HepG2 (cell line): ENCODE data around the gene AMOT. TPM values are rescaled to one million over a fixed set of nuclear protein-coding genes. Genes with fewer than 3 reads are reported as not detected.

Experiments
- ATAC-seq: fragments of 200-7000 bp; cut with Tn5 transposase; 3 replicates; pipeline ENCODE4 v1.9.1; 2020; ENCODE audit warnings: mild to moderate bottlenecking, moderate library complexity
- BruUV-seq: library from RNA; stranded (reverse); fragments of 400-500 nt; replicated peaks from 2 replicates; lab custom pipeline; 2021; lab: Mats Ljungman, UMichigan
- CTCF ChIA-PET: fragments of 300-600 bp; formaldehyde crosslinking; extraction: SDS; loops from one replicate; lab custom pipeline; 2021; ENCODE audit warnings: low total read pairs, inconsistent platforms, low intra/inter-chr PET ratio; lab: Yijun Ruan, JAX
- POLR2A ChIA-PET: fragments of 350-600 bp; sonication (Branson Sonifier 250); formaldehyde crosslinking; loops from one replicate; lab custom pipeline; 2020; ENCODE audit warnings: antibody characterized with exemption, inconsistent platforms; lab: Yijun Ruan, JAX
- DNase-seq: peaks from one replicate; pipeline ENCODE4 v3.0.0-alpha.2; 2015; ENCODE audit warnings: low spot score
- FAIRE-seq: peaks from 3 replicates; lab custom pipeline; 2011; peaks lifted over from hg19 to GRCh38; lab: Jason Lieb, UNC
- H2AFZ ChIP-seq: one replicate; pipeline ENCODE4 v1.6.1; 2011; ENCODE audit warnings: low read length, inconsistent platforms
- H3K27ac ChIP-seq: fragments of 300-600 bp; 3 replicates; pipeline ENCODE4 v1.8.0; 2011; ENCODE audit warnings: mixed run types, mild to moderate bottlenecking, mixed read lengths, low read length, inconsistent platforms; ENCODE audit not compliant: insufficient read depth; ENCODE audit errors: extremely low read length
- H3K27me3 ChIP-seq, 2 experiments: fragments of 200-600 bp in 1 of 2; 2 replicates in 1 of 2; 3 replicates in 1 of 2; pipeline versions ENCODE4 v1.6.0 to v1.8.0; 2011; ENCODE audit warnings: low read length in 2 of 2, mild to moderate bottlenecking in 2 of 2, moderate library complexity in 2 of 2, inconsistent platforms in 1 of 2; ENCODE audit not compliant: insufficient read depth in 2 of 2, control insufficient read depth in 1 of 2
- H3K36me3 ChIP-seq, 2 experiments: fragments of 200-600 bp in 1 of 2; replicated peaks in 1 of 2; 2 replicates in 1 of 2; 3 replicates in 1 of 2; pipeline versions ENCODE4 v1.5.1 to v1.8.0; 2011; ENCODE audit warnings: low read length in 2 of 2, inconsistent platforms in 1 of 2; ENCODE audit not compliant: insufficient read depth in 2 of 2, control insufficient read depth in 1 of 2
- H3K4me1 ChIP-seq: 2 replicates; pipeline ENCODE4 v1.5.1; 2012; ENCODE audit warnings: low read length, inconsistent platforms; ENCODE audit not compliant: insufficient read depth
- H3K4me2 ChIP-seq: 2 replicates; pipeline ENCODE4 v1.6.0; 2011; ENCODE audit warnings: low read depth, low read length, inconsistent platforms
- H3K4me3 ChIP-seq, 3 experiments: fragments of 200-600 bp in 1 of 3; sonication (generic), shearing (Covaris generic) in 1 of 3; replicated peaks in 1 of 3; 2 replicates each; pipeline ENCODE4 v1.5.1; 2011 to 2016; ENCODE audit warnings: low read length in 3 of 3, inconsistent platforms in 2 of 3, low read depth in 2 of 3, mild to moderate bottlenecking in 2 of 3, control low read depth in 1 of 3, mixed read lengths in 1 of 3; ENCODE audit not compliant: insufficient read depth in 1 of 3
- H3K79me2 ChIP-seq: one replicate; pipeline ENCODE4 v1.6.1; 2011; ENCODE audit warnings: low read length, inconsistent platforms; ENCODE audit not compliant: insufficient read depth
- H3K9ac ChIP-seq: 2 replicates; pipeline ENCODE4 v1.6.0; 2011; ENCODE audit warnings: mild to moderate bottlenecking, low read depth, low read length, inconsistent platforms; ENCODE audit not compliant: insufficient read depth
- H3K9me3 ChIP-seq: 2 replicates; pipeline ENCODE4 v1.5.1; 2012; ENCODE audit warnings: mild to moderate bottlenecking, low read length
- H4K20me1 ChIP-seq: 2 replicates; pipeline ENCODE4 v1.6.0; 2011; ENCODE audit warnings: inconsistent platforms, mild to moderate bottlenecking, low read length, moderate library complexity; ENCODE audit not compliant: insufficient read depth
- CHD2 ChIP-seq: IDR thresholded peaks from 2 replicates; pipeline ENCODE4 v1.6.1; 2011; ENCODE audit warnings: low read depth, low read length, improper control_type of control experiment
- KMT2A ChIP-seq: sonication (generic); formaldehyde crosslinking; IDR thresholded peaks from 2 replicates; pipeline ENCODE4 v1.4.0; 2020; ENCODE audit warnings: missing genetic modification reagents
- MXD4 ChIP-seq: IDR thresholded peaks from 2 replicates; pipeline ENCODE4 v1.6.1; 2016; ENCODE audit warnings: mild to moderate bottlenecking, missing biosample characterization, missing genetic modification reagents
- SP140L ChIP-seq: sonication (generic); formaldehyde crosslinking; IDR thresholded peaks from 2 replicates; pipeline ENCODE4 v1.4.0; 2020; ENCODE audit warnings: missing genetic modification reagents, borderline replicate concordance
- YEATS2 ChIP-seq: sonication (generic); formaldehyde crosslinking; IDR thresholded peaks from 2 replicates; pipeline ENCODE4 v1.4.0; 2020; ENCODE audit warnings: missing genetic modification reagents, borderline replicate concordance
- YY1 ChIP-seq: IDR thresholded peaks from 2 replicates; pipeline ENCODE4 v1.6.1; 2011; ENCODE audit warnings: low read length, low read depth, moderate library complexity, mild to moderate bottlenecking; ENCODE audit not compliant: insufficient read depth, insufficient replicate concordance
- ZBTB7B ChIP-seq: sonication (generic); formaldehyde crosslinking; IDR thresholded peaks from 2 replicates; pipeline ENCODE4 v1.4.0; 2020; ENCODE audit warnings: missing genetic modification reagents
- ZNF160 ChIP-seq: sonication (generic); formaldehyde crosslinking; IDR thresholded peaks from 2 replicates; pipeline ENCODE4 v1.8.0; 2022; ENCODE audit warnings: mild to moderate bottlenecking, inconsistent platforms, missing genetic modification reagents
- ZNF33A ChIP-seq: sonication (generic); formaldehyde crosslinking; IDR thresholded peaks from 2 replicates; pipeline ENCODE4 v1.5.1; 2020; ENCODE audit warnings: missing genetic modification reagents, mild to moderate bottlenecking, moderate library complexity, borderline replicate concordance
- ZNF549 ChIP-seq: sonication (generic); formaldehyde crosslinking; IDR thresholded peaks from 2 replicates; pipeline ENCODE4 v1.5.0; 2020; ENCODE audit warnings: missing genetic modification reagents
- ZNF724P ChIP-seq: sonication (generic); formaldehyde crosslinking; IDR thresholded peaks from 2 replicates; pipeline ENCODE4 v1.8.0; 2022; ENCODE audit warnings: missing genetic modification reagents, borderline replicate concordance
- ZSCAN30 ChIP-seq: sonication (generic); formaldehyde crosslinking; IDR thresholded peaks from 2 replicates; pipeline ENCODE4 v1.5.0; 2020; ENCODE audit warnings: mild to moderate bottlenecking, missing genetic modification reagents
- WGBS: methylation state at CpG from one replicate; pipeline ENCODE4 v1.1.6; 2017; ENCODE audit warnings: low lambda C conversion rate; 5-methylcytosine and 5-hydroxymethylcytosine counted together
- in situ Hi-C: cut with HindIII; loops from 2 replicates; pipeline ENCODE4 v1.10.0; 2017; ENCODE audit warnings: low pct_unique_long_range_greater_than_20kb; ENCODE audit not compliant: extremely low pct_ligation_motif_present
- intact Hi-C: fragments of 100-400 bp; cut with micrococcal nuclease; formaldehyde crosslinking; loops from one replicate; pipeline ENCODE4 v1.10.0; 2022; ENCODE audit not compliant: unreplicated experiment
- polyA plus RNA-seq, 8 experiments: library from polyadenylated mRNA; depleted of rRNA in 3 of 8; stranded (reverse) in 7 of 8; unstranded in 1 of 8; fragments of >200 nt; fragmentation: Illumina TruSeq in 4 of 8; extraction: Trizol in 4 of 8; gene quantifications; 2 replicates each; pipeline versions ENCODE4 v1.2.1 to v1.2.3, GENCODE V29; 2011 to 2016; ENCODE audit warnings: low read depth in 4 of 8, missing spikeins in 1 of 8, mixed read lengths in 1 of 8; ENCODE audit not compliant: insufficient read depth in 1 of 8
- total RNA-seq, 5 experiments: library from RNA; depleted of rRNA; stranded (reverse); fragments of >200 nt; fragmentation: Illumina TruSeq; extraction: Trizol; gene quantifications; 2 replicates each; pipeline ENCODE4 v1.2.3, GENCODE V29; 2016; ENCODE audit warnings: low read depth in 1 of 5
- TF ChIP-seq, protein P1 (sequence below): sonication (generic); formaldehyde crosslinking; conservative IDR thresholded peaks from 2 replicates; pipeline ENCODE4 v1.4.0; 2020; ENCODE audit warnings: missing genetic modification reagents
- TF ChIP-seq, protein P2 (sequence below): sonication (generic); formaldehyde crosslinking; IDR thresholded peaks from 2 replicates; pipeline ENCODE4 v1.4.0; 2020; ENCODE audit warnings: missing genetic modification reagents

AMOT gene
- total and polyA plus RNA-seq, 2 of the 13 experiments (the other 11 are each of a cell fraction or from before 2014, with no cell fraction given): 0.13 to 0.91 TPM

DNA sequence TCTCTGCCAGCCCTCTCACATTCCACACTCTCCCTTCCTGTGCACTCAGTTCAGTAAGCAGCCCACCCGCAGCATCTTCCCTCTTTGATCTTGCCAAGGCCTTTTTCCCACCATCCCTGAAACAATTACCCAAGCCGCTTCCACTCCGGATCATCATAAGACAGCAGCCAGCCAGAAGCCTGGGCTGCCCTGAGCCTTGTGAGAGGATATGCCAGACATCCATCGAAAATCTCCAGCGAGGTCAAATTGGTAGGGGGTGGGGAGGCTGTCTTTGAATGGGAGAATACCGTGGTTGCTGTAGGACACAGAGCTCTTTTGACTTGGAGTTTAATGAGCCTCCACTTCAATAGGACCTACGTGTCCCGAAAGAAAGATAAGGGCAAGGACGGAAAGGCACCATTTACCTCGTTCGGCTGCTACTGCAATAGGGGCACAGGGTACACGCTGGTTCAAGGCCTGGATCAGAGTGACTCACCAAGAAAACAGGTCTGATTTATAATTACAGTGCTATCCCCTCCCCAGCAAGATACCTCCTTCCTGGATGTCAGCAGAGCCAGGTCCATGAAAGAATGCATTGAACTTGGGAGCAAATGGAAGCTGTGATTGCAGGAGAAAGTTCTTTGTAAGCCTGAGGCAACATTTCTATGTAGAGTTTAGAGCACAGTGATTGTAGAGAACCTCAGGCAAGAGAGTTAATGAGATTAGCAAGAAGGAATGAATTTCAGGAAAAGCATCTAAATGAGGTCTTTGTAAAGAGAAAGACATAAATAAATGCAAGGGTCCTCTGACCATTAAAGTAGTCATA is 39.5 kb downstream of the AMOT start:
- no peak overlapping the region for H2AFZ ChIP-seq
- H4K20me1 ChIP-seq: no peaks in the 10 kb centered on the region
- WGBS: 79% methylated on average over 11 of the region's 12 CpGs
- intact Hi-C loops: no loop called here
- POLR2A ChIA-PET: no interaction called here
- H3K9me3 ChIP-seq: no peaks in the 10 kb centered on the region
- H3K27me3 ChIP-seq: no peaks in the 10 kb centered on the region
- no peak for ATAC-seq
- H3K79me2 ChIP-seq: no peaks in the 10 kb centered on the region
- H3K4me3 ChIP-seq: no peak overlapping the region
- TF ChIP-seq ZSCAN30 (CRISPR knock-in tag) (no peak), MXD4 (no peak), ZBTB7B (no peak), SP140L (CRISPR knock-in tag) (no peak), ZNF160 (no peak), KMT2A (CRISPR knock-in tag) (no peak), ZNF724P (no peak), YY1 (no peak)
- TF ChIP-seq, all 625 proteins: peak for 0
- BruUV-seq: no TSS peak
- H3K4me2 ChIP-seq: no peak overlapping the region
- no peak overlapping the region for H3K9ac ChIP-seq
- no peak for DNase-seq
- in situ Hi-C loops: no loop called here
- no peaks in the 10 kb centered on the region for H3K4me1 ChIP-seq
- FAIRE-seq: no peak
- CTCF ChIA-PET: no interaction called here
- no peaks in the 10 kb centered on the region for H3K36me3 ChIP-seq
- H3K27ac ChIP-seq: no peak overlapping the region

DNA sequence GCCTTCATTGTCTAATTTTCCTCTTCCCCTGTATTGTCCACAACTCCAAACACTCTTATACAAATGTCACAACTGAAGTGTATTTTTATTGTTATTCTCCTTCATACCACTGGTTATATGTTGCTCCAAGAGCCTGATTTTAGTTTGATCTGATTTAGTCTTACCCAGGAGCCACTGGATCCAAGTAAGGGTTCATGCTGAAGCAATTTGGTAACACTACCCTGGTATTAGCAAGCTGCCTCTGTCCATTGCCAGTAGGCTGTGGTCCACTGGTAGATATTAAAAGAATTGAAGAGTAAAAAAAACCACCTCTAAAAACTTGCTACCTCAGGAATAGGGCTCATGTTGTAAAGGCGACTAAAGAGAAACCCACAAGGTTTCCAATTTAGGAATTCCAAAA is 41.2 kb downstream of the AMOT start:
- Histone ChIP-seq H3K4me1 (no peaks in the 10 kb centered on the region), H3K27me3 (no peaks in the 10 kb centered on the region), H2AFZ (no peak overlapping the region), H3K36me3 (no peaks in the 10 kb centered on the region), H3K4me3 (no peak overlapping the region), H4K20me1 (no peaks in the 10 kb centered on the region), H3K27ac (no peak overlapping the region), H3K79me2 (no peaks in the 10 kb centered on the region), H3K9ac (no peak overlapping the region), H3K9me3 (no peaks in the 10 kb centered on the region), H3K4me2 (no peak overlapping the region)
- ChIA-PET POLR2A (no interaction called here), CTCF (no interaction called here)
- ATAC-seq: no peak
- no peak for FAIRE-seq
- 100% methylated on average over 1 of the region's 1 CpG for WGBS
- intact Hi-C loops: no loop called here
- no TSS peak for BruUV-seq
- in situ Hi-C loops: no loop called here
- DNase-seq: no peak
- TF ChIP-seq YEATS2 (CRISPR knock-in tag) (no peak), ZNF549 (no peak), ZNF33A (CRISPR knock-in tag) (no peak), ZSCAN30 (CRISPR knock-in tag) (no peak), CHD2 (no peak)
- TF ChIP-seq, protein P1, sequence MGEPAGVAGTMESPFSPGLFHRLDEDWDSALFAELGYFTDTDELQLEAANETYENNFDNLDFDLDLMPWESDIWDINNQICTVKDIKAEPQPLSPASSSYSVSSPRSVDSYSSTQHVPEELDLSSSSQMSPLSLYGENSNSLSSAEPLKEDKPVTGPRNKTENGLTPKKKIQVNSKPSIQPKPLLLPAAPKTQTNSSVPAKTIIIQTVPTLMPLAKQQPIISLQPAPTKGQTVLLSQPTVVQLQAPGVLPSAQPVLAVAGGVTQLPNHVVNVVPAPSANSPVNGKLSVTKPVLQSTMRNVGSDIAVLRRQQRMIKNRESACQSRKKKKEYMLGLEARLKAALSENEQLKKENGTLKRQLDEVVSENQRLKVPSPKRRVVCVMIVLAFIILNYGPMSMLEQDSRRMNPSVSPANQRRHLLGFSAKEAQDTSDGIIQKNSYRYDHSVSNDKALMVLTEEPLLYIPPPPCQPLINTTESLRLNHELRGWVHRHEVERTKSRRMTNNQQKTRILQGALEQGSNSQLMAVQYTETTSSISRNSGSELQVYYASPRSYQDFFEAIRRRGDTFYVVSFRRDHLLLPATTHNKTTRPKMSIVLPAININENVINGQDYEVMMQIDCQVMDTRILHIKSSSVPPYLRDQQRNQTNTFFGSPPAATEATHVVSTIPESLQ (CRISPR knock-in tag): no peak
- TF ChIP-seq, protein P2, sequence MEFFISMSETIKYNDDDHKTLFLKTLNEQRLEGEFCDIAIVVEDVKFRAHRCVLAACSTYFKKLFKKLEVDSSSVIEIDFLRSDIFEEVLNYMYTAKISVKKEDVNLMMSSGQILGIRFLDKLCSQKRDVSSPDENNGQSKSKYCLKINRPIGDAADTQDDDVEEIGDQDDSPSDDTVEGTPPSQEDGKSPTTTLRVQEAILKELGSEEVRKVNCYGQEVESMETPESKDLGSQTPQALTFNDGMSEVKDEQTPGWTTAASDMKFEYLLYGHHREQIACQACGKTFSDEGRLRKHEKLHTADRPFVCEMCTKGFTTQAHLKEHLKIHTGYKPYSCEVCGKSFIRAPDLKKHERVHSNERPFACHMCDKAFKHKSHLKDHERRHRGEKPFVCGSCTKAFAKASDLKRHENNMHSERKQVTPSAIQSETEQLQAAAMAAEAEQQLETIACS: no peak
